HAP-1 (cell line): ENCODE results near the gene TBCC.

Experiments
- DNase-seq, 2 experiments: peaks; one replicate each; pipeline ENCODE4 v3.0.0-alpha.2; 2016 to 2020; ENCODE audit warnings: low spot score in 2 of 2
- H3K27me3 ChIP-seq: fragments of 250-450 bp; sonication (Bioruptor Pico); 2 replicates; pipeline ENCODE4 v1.5.1; 2020; ENCODE audit warnings: low read depth, mild to moderate bottlenecking, moderate library complexity
- H3K36me3 ChIP-seq: fragments of 250-450 bp; sonication (Bioruptor Pico); replicated peaks from 2 replicates; pipeline ENCODE4 v1.5.1; 2020; ENCODE audit warnings: mild to moderate bottlenecking
- H3K4me1 ChIP-seq: fragments of 250-450 bp; sonication (Bioruptor Pico); 2 replicates; pipeline ENCODE4 v1.5.1; 2020; ENCODE audit warnings: mild to moderate bottlenecking
- H3K4me3 ChIP-seq: fragments of 250-450 bp; sonication (Bioruptor Pico); 2 replicates; pipeline ENCODE4 v1.5.1; 2020; ENCODE audit warnings: mild to moderate bottlenecking, moderate library complexity
- H3K9me3 ChIP-seq: fragments of 250-450 bp; sonication (Bioruptor Pico); 2 replicates; pipeline ENCODE4 v1.5.1; 2020; ENCODE audit warnings: mild to moderate bottlenecking, moderate library complexity
- in situ Hi-C: fragments of 300-500 bp; cut with MboI; formaldehyde crosslinking; loops from 3 replicates; pipeline ENCODE4 v1.14.3; 2020; ENCODE audit warnings: low sequenced_read_pairs, inconsistent platforms, mixed read lengths

Gene TBCC

GRCh38 chr6:42762426-42762859 lies 16.5 kb upstream of the TBCC start:
- no peak for DNase-seq
- H3K4me1 ChIP-seq = peaks cover 7% of the 10 kb centered on the region
- in situ Hi-C loops = no loop called here

GRCh38 chr6:42761287-42762067 lies 15.6 kb upstream of the TBCC start:
- Histone ChIP-seq H3K27me3 (no peaks in the 10 kb centered on the region), H3K36me3 (no peaks in the 10 kb centered on the region), H3K4me3 (no peak overlapping the region), H3K4me1 (peaks cover 7% of the 10 kb centered on the region), H3K9me3 (no peaks in the 10 kb centered on the region)
- in situ Hi-C loops = no loop called here
- DNase-seq = no peak

More at GRCh38 chr6:42762426-42762859, 16.5 kb upstream of the TBCC start:
- no peaks in the 10 kb centered on the region for H3K36me3 ChIP-seq
- H3K9me3 ChIP-seq = no peaks in the 10 kb centered on the region
- no peaks in the 10 kb centered on the region for H3K27me3 ChIP-seq
- no peak overlapping the region for H3K4me3 ChIP-seq

GRCh38 chr6:42758756-42759430 lies 13.0 kb upstream of the TBCC start:
- H3K9me3 ChIP-seq = no peaks in the 10 kb centered on the region
- in situ Hi-C loops = no loop called here
- no peak for DNase-seq
- no peaks in the 10 kb centered on the region for H3K36me3 ChIP-seq
- H3K4me3 ChIP-seq = no peak overlapping the region
- H3K4me1 ChIP-seq = peaks cover 7% of the 10 kb centered on the region
- H3K27me3 ChIP-seq = no peaks in the 10 kb centered on the region

GRCh38 chr6:42756722-42757121 lies 10.8 kb upstream of the TBCC start:
- Histone ChIP-seq H3K36me3 (no peaks in the 10 kb centered on the region), H3K4me3 (no peak overlapping the region), H3K27me3 (no peaks in the 10 kb centered on the region), H3K9me3 (no peaks in the 10 kb centered on the region), H3K4me1 (no peaks in the 10 kb centered on the region)
- DNase-seq = no peak
- in situ Hi-C loops = no loop called here

- Histone ChIP-seq H3K36me3 (no peaks in the 10 kb centered on the region), H3K4me1 (no peaks in the 10 kb centered on the region), H3K9me3 (no peaks in the 10 kb centered on the region), H3K27me3 (no peaks in the 10 kb centered on the region), H3K4me3 (no peak overlapping the region)
- no peak for DNase-seq
- in situ Hi-C loops = no loop called here
Observed at GRCh38 chr6:42754759-42755158, 8.9 kb upstream of the TBCC start.

GRCh38 chr6:42751055-42751454 lies 5.2 kb upstream of the TBCC start:
- Histone ChIP-seq H3K9me3 (no peaks in the 10 kb centered on the region), H3K4me3 (no peak overlapping the region), H3K36me3 (no peaks in the 10 kb centered on the region), H3K4me1 (peaks cover 9% of the 10 kb centered on the region), H3K27me3 (no peaks in the 10 kb centered on the region)
- DNase-seq = no peak
- in situ Hi-C loops = no loop called here

GRCh38 chr6:42748203-42748898 lies 2.4 kb upstream of the TBCC start:
- DNase-seq = no peak
- H3K36me3 ChIP-seq = no peaks in the 10 kb centered on the region
- no peak overlapping the region for H3K4me3 ChIP-seq
- H3K4me1 ChIP-seq = peaks cover 18% of the 10 kb centered on the region
- H3K27me3 ChIP-seq = no peaks in the 10 kb centered on the region
- H3K9me3 ChIP-seq = no peaks in the 10 kb centered on the region
- in situ Hi-C loops = loop anchor here (25.0 kb wide), 1 partner anchor 139 kb away; the partner anchor contains the start of gene RPL7L1

- Histone ChIP-seq H3K27me3 (no peaks in the 10 kb centered on the region), H3K36me3 (no peaks in the 10 kb centered on the region), H3K4me3 (peak overlapping the region; percentile 96), H3K4me1 (peaks cover 18% of the 10 kb centered on the region), H3K9me3 (no peaks in the 10 kb centered on the region)
- peak; percentile 94 to 95 for DNase-seq
- in situ Hi-C loops = loop anchor here (25.0 kb wide), 1 partner anchor 141 kb away; the partner anchor contains the start of gene RPL7L1
Observed at GRCh38 chr6:42746463-42747391, 824 bp upstream of the TBCC start.

- in situ Hi-C loops = loop anchor here (25.0 kb wide), 1 partner anchor 142 kb away; the partner anchor contains the start of gene RPL7L1
- H3K4me3 ChIP-seq = peak overlapping the region; percentile 96
- H3K9me3 ChIP-seq = no peaks in the 10 kb centered on the region
- DNase-seq = peak in 1 of 2 experiments; percentile 28
- no peaks in the 10 kb centered on the region for H3K36me3 ChIP-seq
- H3K27me3 ChIP-seq = no peaks in the 10 kb centered on the region
- H3K4me1 ChIP-seq = peaks cover 18% of the 10 kb centered on the region
Observed at GRCh38 chr6:42745083-42745639, 742 bp downstream of the TBCC start.

GRCh38 chr6:42744351-42744893 lies 1.5 kb downstream of the TBCC start:
- no peaks in the 10 kb centered on the region for H3K36me3 ChIP-seq

GRCh38 chr6:42742116-42742894 lies 3.6 kb downstream of the TBCC start:
- no peaks in the 10 kb centered on the region for H3K27me3 ChIP-seq
- no peaks in the 10 kb centered on the region for H3K36me3 ChIP-seq
- in situ Hi-C loops = loop anchor here (25.0 kb wide), 1 partner anchor 145 kb away; the partner anchor contains the start of gene RPL7L1
- H3K4me3 ChIP-seq = no peak overlapping the region
- H3K4me1 ChIP-seq = peaks cover 11% of the 10 kb centered on the region
- no peaks in the 10 kb centered on the region for H3K9me3 ChIP-seq
- DNase-seq = no peak

More at GRCh38 chr6:42744351-42744893, 1.5 kb downstream of the TBCC start:
- Histone ChIP-seq H3K4me1 (peaks cover 18% of the 10 kb centered on the region), H3K4me3 (peak overlapping the region; percentile 96), H3K27me3 (no peaks in the 10 kb centered on the region), H3K9me3 (no peaks in the 10 kb centered on the region)
- in situ Hi-C loops = loop anchor here (25.0 kb wide), 1 partner anchor 143 kb away; the partner anchor contains the start of gene RPL7L1
- no peak for DNase-seq

- peaks cover 9% of the 10 kb centered on the region for H3K4me1 ChIP-seq
- H3K9me3 ChIP-seq = no peaks in the 10 kb centered on the region
- in situ Hi-C loops = loop anchor here (25.0 kb wide), 1 partner anchor 147 kb away; the partner anchor contains the start of gene RPL7L1
- DNase-seq = no peak
- H3K36me3 ChIP-seq = no peaks in the 10 kb centered on the region
- H3K4me3 ChIP-seq = no peak overlapping the region
- no peaks in the 10 kb centered on the region for H3K27me3 ChIP-seq
Observed at GRCh38 chr6:42740725-42741124, 5.2 kb downstream of the TBCC start.
